KMS-11 (cell line): ENCODE data around the gene DLGAP1.

Experiments used
- H2AFZ ChIP-seq: fragments of 200-600 bp; sonication (generic); 2 replicates; pipeline ENCODE4 v1.6.1; 2016; ENCODE audit warnings: antibody characterized with exemption, mixed run types, low read depth
- H3K27ac ChIP-seq: fragments of 200-600 bp; sonication (generic); 2 replicates; pipeline ENCODE4 v1.6.1; 2016; ENCODE audit warnings: mild to moderate bottlenecking, mixed run types
- H3K27me3 ChIP-seq: fragments of 200-600 bp; sonication (generic); 2 replicates; pipeline ENCODE4 v1.6.1; 2017; ENCODE audit warnings: mild to moderate bottlenecking, low read depth, mixed run types, moderate library complexity; ENCODE audit not compliant: insufficient read depth
- H3K36me3 ChIP-seq: fragments of 200-600 bp; sonication (generic); 2 replicates; pipeline ENCODE4 v1.6.1; 2017; ENCODE audit warnings: mild to moderate bottlenecking, mixed run types; ENCODE audit not compliant: insufficient read depth
- H3K4me1 ChIP-seq: fragments of 200-600 bp; sonication (generic); 2 replicates; pipeline ENCODE4 v1.6.1; 2016; ENCODE audit warnings: mild to moderate bottlenecking, low read depth, mixed run types; ENCODE audit not compliant: poor library complexity, severe bottlenecking
- H3K4me2 ChIP-seq: fragments of 200-600 bp; sonication (generic); 2 replicates; pipeline ENCODE4 v1.7.0; 2016; ENCODE audit warnings: mild to moderate bottlenecking, mixed run types
- H3K4me3 ChIP-seq: fragments of 200-600 bp; sonication (generic); IDR thresholded peaks from 2 replicates; pipeline ENCODE4 v1.6.1; 2017; ENCODE audit warnings: low read depth, low read length, mixed read lengths; ENCODE audit not compliant: insufficient read depth
- H3K79me2 ChIP-seq: fragments of 200-600 bp; sonication (generic); 2 replicates; pipeline ENCODE4 v1.6.1; 2016; ENCODE audit warnings: low read depth, mixed run types; ENCODE audit not compliant: insufficient read depth
- H3K9ac ChIP-seq: fragments of 200-600 bp; sonication (generic); 2 replicates; pipeline ENCODE4 v1.6.1; 2016; ENCODE audit warnings: mild to moderate bottlenecking, mixed run types
- H4K20me1 ChIP-seq: fragments of 200-600 bp; sonication (generic); 2 replicates; pipeline ENCODE4 v1.6.1; 2016; ENCODE audit warnings: mild to moderate bottlenecking, mixed run types; ENCODE audit not compliant: insufficient read depth
- TF ChIP-seq, protein P1 (sequence below): fragments of 200-600 bp; sonication (generic); conservative IDR thresholded peaks from 2 replicates; pipeline ENCODE4 v1.6.1; 2017; ENCODE audit warnings: low read depth, mild to moderate bottlenecking, antibody characterized with exemption, low read length, moderate library complexity, mixed read lengths

DLGAP1 gene

DNA sequence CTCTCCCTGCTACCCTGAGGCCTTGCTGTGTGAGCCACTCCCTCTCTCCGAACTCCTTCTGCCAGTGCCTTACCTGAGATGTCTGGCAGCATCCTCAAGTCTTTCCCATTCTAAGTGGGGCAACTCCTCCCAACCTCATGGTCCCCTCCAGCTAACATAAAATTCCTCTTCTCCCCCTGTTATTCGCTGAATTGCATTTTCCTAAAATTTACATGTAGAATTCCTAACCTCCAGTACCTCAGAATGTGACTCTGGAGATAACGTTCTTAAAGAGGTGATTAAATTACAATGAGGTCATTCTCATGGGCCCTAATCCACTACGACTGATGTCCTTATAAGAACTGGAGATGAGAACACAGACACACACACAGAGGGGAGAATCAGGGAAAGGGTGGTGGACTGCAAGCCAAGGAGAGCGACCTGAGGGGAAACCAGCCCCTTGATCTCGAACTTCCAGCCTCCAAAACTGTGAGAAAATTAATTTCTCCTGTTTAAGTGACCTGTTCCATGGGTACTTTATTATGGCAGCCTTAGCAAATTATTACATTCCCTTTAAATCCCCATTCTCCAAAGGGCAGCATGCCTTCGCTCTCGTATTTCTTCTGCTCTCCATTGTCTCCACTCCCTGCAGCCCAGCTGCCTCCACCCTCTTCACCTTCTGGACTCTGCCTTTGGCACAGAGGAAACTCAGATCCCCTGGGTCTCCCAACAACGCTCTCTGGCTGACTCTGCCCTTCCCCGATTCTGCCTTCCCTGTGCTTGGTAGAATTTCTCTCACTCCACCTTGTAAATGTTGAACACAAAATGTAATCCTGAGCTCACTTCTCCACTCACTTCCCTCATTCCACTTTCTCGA, 934.6 kb downstream of the DLGAP1 start:
- no peaks in the 10 kb centered on the region for H3K36me3 ChIP-seq
- H3K27me3 ChIP-seq = no peaks in the 10 kb centered on the region
- peaks cover 13% of the 10 kb centered on the region for H3K4me1 ChIP-seq
- H3K79me2 ChIP-seq = no peaks in the 10 kb centered on the region
- no peak overlapping the region for H3K4me3 ChIP-seq
- H3K27ac ChIP-seq = no peak overlapping the region
- no peak overlapping the region for H3K4me2 ChIP-seq
- no peak overlapping the region for H3K9ac ChIP-seq
- TF ChIP-seq, protein P1, sequence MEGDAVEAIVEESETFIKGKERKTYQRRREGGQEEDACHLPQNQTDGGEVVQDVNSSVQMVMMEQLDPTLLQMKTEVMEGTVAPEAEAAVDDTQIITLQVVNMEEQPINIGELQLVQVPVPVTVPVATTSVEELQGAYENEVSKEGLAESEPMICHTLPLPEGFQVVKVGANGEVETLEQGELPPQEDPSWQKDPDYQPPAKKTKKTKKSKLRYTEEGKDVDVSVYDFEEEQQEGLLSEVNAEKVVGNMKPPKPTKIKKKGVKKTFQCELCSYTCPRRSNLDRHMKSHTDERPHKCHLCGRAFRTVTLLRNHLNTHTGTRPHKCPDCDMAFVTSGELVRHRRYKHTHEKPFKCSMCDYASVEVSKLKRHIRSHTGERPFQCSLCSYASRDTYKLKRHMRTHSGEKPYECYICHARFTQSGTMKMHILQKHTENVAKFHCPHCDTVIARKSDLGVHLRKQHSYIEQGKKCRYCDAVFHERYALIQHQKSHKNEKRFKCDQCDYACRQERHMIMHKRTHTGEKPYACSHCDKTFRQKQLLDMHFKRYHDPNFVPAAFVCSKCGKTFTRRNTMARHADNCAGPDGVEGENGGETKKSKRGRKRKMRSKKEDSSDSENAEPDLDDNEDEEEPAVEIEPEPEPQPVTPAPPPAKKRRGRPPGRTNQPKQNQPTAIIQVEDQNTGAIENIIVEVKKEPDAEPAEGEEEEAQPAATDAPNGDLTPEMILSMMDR = no peak
- no peaks in the 10 kb centered on the region for H4K20me1 ChIP-seq
- H2AFZ ChIP-seq = no peak overlapping the region

DNA sequence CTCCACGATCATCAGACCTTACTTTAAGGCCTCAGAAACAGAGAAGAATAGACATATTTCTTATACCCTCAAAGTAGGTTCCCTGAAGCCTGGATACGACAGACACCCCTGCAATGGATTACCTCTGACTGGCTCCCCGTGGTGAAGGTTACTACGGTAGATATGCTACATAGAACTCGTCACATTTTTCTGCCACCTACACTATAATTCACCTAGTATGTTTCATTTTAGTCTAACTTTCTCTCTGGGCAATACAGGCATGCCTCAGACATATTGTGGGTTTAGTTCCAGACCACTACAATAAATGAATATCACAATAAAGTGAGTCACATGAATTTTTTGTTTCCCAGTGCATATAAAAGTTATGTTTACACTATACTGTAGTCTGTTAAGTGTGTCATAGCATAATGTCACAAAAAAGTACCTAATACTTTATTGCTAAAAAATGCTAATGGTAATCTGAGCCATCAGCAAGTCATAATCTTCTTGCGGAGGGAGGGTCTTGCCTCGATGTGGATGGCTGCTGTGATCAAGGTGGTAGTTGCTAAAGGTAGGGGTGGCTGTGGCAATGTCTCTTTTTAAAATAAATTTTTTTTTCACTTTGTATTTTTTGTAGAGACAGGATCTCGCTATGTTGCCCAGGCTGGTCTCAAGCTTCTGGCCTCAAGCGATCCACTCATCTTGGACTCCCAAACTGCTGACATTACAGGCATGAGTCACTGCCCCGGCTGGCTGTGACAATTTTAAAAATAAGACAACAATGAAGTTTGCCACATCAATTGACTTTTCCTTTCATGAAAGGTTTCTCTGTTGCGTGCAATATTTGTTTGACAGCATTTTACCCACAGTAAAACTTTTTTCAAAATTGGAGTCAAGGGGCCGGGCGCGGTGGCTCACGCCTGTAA, 940.5 kb downstream of the DLGAP1 start:
- Histone ChIP-seq H2AFZ (no peak overlapping the region), H3K27ac (no peak overlapping the region), H3K9ac (no peak overlapping the region), H4K20me1 (no peaks in the 10 kb centered on the region), H3K4me3 (no peak overlapping the region), H3K79me2 (no peaks in the 10 kb centered on the region), H3K4me2 (no peak overlapping the region), H3K27me3 (no peaks in the 10 kb centered on the region), H3K4me1 (no peaks in the 10 kb centered on the region), H3K36me3 (no peaks in the 10 kb centered on the region)
- TF ChIP-seq, protein P1 = no peak

DNA sequence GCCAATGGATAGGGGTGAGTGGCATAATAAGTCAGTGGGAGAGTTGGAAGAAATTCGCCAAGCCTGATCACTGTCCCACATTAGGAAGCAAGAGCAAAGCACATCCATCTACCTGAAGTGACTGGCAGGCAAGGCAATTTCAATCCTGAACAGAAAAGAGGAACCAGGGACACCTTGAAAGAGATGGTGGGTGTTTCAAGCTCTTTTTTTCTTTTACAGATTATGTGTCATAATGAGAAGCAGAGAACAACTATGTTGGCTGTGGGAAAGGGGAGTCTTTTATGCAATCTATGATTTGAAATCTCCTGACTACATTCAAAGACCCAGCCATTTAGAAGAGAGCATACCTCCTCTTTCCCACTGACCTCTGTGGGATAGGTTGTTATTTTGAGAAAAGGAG, 941.6 kb downstream of the DLGAP1 start:
- no peaks in the 10 kb centered on the region for H3K27me3 ChIP-seq
- H4K20me1 ChIP-seq = no peaks in the 10 kb centered on the region
- H3K4me2 ChIP-seq = no peak overlapping the region
- TF ChIP-seq, protein P1 = no peak
- no peaks in the 10 kb centered on the region for H3K36me3 ChIP-seq
- H3K4me1 ChIP-seq = no peaks in the 10 kb centered on the region
- no peak overlapping the region for H2AFZ ChIP-seq
- H3K79me2 ChIP-seq = no peaks in the 10 kb centered on the region
- no peak overlapping the region for H3K4me3 ChIP-seq
- H3K9ac ChIP-seq = no peak overlapping the region
- H3K27ac ChIP-seq = no peak overlapping the region

DNA sequence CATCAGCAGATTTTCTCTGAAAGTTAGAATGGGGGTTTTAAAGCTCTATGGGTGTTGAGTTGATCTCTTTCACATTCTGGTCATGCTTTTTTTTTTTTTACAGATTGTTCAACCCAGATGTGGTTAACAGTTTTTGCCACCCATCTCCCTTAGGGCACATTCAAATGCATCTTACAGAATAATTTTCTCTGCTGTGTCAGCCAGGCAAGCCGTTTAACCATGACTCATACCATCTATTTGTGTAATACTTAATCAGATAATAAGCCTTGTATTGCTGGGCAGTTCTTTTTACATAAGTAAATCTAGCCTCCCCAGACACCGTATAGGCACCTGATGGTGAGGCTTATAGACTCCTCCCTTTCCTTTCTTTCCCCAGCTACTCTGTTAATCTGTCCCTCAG, 943.1 kb downstream of the DLGAP1 start:
- H3K4me2 ChIP-seq = no peak overlapping the region
- H3K36me3 ChIP-seq = no peaks in the 10 kb centered on the region
- H3K27me3 ChIP-seq = no peaks in the 10 kb centered on the region
- H3K27ac ChIP-seq = no peak overlapping the region
- H2AFZ ChIP-seq = no peak overlapping the region
- no peak overlapping the region for H3K4me3 ChIP-seq
- H3K79me2 ChIP-seq = no peaks in the 10 kb centered on the region
- H3K9ac ChIP-seq = no peak overlapping the region
- no peaks in the 10 kb centered on the region for H4K20me1 ChIP-seq
- no peaks in the 10 kb centered on the region for H3K4me1 ChIP-seq
- TF ChIP-seq, protein P1 = no peak
